ENCODE results near the gene GNB1L. TPM values are rescaled to one million over a fixed set of nuclear protein-coding genes. Genes with fewer than 3 reads are reported as not detected.

Gene GNB1L
- total and polyA plus RNA-seq, 9 of the 15 experiments (the other 6 are each of a cell fraction or from before 2014, with no cell fraction given) = 0.56 to 50.5 (median 10.2) TPM

DNA sequence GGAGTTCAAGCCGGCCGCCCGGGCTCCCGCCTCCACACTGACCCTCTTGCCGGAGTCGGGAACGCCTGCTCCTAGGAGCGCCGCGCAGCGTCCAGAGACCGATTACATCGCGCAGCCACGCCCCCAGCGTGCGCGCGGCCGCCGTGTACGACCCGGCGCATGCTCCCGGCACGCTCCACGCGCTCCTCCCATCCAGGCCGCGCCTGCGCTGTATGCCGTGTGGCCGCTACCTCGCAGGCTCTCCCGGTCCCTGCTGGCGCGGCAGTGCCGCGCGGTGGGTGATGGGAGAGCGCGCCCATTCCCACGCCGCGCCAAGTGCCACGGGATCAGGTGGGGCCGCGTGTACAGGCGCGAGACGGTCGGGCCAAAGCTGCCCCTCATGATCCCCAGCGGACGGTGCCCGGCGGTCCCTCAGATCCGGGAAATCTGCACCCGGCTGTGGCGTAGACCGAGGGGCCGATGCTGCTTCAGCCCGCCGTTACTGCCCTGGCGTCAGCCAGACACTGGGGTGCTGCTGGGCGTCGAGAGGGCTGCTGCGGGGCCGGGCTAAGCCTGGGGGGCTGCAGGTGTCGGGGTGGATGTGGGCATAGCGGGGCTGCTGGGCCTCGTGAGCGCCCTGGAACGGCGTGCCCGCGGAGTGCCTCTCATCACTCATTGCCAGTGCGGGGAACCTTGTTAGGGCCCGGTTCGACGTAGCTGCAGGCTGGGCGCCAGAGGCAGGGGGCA, at the start of gene GNB1L, which contains the start of gene RTL10 (continued):
- TF ChIP-seq, protein P1, sequence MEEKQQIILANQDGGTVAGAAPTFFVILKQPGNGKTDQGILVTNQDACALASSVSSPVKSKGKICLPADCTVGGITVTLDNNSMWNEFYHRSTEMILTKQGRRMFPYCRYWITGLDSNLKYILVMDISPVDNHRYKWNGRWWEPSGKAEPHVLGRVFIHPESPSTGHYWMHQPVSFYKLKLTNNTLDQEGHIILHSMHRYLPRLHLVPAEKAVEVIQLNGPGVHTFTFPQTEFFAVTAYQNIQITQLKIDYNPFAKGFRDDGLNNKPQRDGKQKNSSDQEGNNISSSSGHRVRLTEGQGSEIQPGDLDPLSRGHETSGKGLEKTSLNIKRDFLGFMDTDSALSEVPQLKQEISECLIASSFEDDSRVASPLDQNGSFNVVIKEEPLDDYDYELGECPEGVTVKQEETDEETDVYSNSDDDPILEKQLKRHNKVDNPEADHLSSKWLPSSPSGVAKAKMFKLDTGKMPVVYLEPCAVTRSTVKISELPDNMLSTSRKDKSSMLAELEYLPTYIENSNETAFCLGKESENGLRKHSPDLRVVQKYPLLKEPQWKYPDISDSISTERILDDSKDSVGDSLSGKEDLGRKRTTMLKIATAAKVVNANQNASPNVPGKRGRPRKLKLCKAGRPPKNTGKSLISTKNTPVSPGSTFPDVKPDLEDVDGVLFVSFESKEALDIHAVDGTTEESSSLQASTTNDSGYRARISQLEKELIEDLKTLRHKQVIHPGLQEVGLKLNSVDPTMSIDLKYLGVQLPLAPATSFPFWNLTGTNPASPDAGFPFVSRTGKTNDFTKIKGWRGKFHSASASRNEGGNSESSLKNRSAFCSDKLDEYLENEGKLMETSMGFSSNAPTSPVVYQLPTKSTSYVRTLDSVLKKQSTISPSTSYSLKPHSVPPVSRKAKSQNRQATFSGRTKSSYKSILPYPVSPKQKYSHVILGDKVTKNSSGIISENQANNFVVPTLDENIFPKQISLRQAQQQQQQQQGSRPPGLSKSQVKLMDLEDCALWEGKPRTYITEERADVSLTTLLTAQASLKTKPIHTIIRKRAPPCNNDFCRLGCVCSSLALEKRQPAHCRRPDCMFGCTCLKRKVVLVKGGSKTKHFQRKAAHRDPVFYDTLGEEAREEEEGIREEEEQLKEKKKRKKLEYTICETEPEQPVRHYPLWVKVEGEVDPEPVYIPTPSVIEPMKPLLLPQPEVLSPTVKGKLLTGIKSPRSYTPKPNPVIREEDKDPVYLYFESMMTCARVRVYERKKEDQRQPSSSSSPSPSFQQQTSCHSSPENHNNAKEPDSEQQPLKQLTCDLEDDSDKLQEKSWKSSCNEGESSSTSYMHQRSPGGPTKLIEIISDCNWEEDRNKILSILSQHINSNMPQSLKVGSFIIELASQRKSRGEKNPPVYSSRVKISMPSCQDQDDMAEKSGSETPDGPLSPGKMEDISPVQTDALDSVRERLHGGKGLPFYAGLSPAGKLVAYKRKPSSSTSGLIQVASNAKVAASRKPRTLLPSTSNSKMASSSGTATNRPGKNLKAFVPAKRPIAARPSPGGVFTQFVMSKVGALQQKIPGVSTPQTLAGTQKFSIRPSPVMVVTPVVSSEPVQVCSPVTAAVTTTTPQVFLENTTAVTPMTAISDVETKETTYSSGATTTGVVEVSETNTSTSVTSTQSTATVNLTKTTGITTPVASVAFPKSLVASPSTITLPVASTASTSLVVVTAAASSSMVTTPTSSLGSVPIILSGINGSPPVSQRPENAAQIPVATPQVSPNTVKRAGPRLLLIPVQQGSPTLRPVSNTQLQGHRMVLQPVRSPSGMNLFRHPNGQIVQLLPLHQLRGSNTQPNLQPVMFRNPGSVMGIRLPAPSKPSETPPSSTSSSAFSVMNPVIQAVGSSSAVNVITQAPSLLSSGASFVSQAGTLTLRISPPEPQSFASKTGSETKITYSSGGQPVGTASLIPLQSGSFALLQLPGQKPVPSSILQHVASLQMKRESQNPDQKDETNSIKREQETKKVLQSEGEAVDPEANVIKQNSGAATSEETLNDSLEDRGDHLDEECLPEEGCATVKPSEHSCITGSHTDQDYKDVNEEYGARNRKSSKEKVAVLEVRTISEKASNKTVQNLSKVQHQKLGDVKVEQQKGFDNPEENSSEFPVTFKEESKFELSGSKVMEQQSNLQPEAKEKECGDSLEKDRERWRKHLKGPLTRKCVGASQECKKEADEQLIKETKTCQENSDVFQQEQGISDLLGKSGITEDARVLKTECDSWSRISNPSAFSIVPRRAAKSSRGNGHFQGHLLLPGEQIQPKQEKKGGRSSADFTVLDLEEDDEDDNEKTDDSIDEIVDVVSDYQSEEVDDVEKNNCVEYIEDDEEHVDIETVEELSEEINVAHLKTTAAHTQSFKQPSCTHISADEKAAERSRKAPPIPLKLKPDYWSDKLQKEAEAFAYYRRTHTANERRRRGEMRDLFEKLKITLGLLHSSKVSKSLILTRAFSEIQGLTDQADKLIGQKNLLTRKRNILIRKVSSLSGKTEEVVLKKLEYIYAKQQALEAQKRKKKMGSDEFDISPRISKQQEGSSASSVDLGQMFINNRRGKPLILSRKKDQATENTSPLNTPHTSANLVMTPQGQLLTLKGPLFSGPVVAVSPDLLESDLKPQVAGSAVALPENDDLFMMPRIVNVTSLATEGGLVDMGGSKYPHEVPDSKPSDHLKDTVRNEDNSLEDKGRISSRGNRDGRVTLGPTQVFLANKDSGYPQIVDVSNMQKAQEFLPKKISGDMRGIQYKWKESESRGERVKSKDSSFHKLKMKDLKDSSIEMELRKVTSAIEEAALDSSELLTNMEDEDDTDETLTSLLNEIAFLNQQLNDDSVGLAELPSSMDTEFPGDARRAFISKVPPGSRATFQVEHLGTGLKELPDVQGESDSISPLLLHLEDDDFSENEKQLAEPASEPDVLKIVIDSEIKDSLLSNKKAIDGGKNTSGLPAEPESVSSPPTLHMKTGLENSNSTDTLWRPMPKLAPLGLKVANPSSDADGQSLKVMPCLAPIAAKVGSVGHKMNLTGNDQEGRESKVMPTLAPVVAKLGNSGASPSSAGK (IDR thresholded peaks at IDR 0.05) = no peak
- TF ChIP-seq ZNF311 (CRISPR knock-in tag; IDR thresholded peaks at IDR 0.05) (peak; percentile 59; the same call in 1 of the 2 replicates), TRIM24 (IDR thresholded peaks at IDR 0.05) (no peak), SIN3A (IDR thresholded peaks at IDR 0.05; ENCODE audit: borderline replicate concordance in 2 of 2, control insufficient read depth in 1 of 2, low read depth in 2 of 2, low read length in 2 of 2) (0 out of 4 replicates have a peak, but pooled peaks of 1 of the 2 experiments have one; percentile 80), RUNX1 (IDR thresholded peaks at IDR 0.05; ENCODE audit: low read depth) (no peak), ZNF212 (CRISPR knock-in tag; IDR thresholded peaks at IDR 0.05) (peak; percentile 9; the same call in 1 of the 2 replicates), EP300 (IDR thresholded peaks at IDR 0.05; ENCODE audit: low read length) (peak; percentile 57), CHD1 (IDR thresholded peaks at IDR 0.05; ENCODE audit: low read length) (peak; percentile 100), ZSCAN32 (CRISPR knock-in tag; IDR thresholded peaks at IDR 0.05) (no peak; the same call in 1 of the 2 replicates), ZNF76 (CRISPR knock-in tag; IDR thresholded peaks at IDR 0.05; ENCODE audit: borderline replicate concordance) (peak; percentile 85; the same call in 1 of the 2 replicates), HCFC1 (IDR thresholded peaks at IDR 0.05; ENCODE audit: low read depth, low read length) (peak; percentile 77), ELF4 (CRISPR knock-in tag; IDR thresholded peaks at IDR 0.05) (peak; percentile 3; the same call in 1 of the 2 replicates), ZFP36 (IDR thresholded peaks at IDR 0.05; ENCODE audit: low read depth, low read length, partially characterized antibody) (peak; percentile 31), POLR2H (tag; IDR thresholded peaks at IDR 0.05; ENCODE audit: low read depth) (no peak), ETV5 (CRISPR knock-in tag; IDR thresholded peaks at IDR 0.05; ENCODE audit: low read depth) (no peak)
- TF ChIP-seq, protein P2, sequence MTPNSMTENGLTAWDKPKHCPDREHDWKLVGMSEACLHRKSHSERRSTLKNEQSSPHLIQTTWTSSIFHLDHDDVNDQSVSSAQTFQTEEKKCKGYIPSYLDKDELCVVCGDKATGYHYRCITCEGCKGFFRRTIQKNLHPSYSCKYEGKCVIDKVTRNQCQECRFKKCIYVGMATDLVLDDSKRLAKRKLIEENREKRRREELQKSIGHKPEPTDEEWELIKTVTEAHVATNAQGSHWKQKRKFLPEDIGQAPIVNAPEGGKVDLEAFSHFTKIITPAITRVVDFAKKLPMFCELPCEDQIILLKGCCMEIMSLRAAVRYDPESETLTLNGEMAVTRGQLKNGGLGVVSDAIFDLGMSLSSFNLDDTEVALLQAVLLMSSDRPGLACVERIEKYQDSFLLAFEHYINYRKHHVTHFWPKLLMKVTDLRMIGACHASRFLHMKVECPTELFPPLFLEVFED (CRISPR knock-in tag; conservative IDR thresholded peaks at IDR 0.05) = peak; percentile 33; the same call in 1 of the 2 replicates
